Stimulated activated naive CD4-positive, alpha-beta T cell treated with Interleukin-2 at 50 U/mL for 16 hours (primary cell): ENCODE results near the gene ITFG1.

Experiments used
- DNase-seq: peaks from one replicate; lab custom pipeline; 2025; lab: John Stamatoyannopoulos, UW

Gene ITFG1

DNA sequence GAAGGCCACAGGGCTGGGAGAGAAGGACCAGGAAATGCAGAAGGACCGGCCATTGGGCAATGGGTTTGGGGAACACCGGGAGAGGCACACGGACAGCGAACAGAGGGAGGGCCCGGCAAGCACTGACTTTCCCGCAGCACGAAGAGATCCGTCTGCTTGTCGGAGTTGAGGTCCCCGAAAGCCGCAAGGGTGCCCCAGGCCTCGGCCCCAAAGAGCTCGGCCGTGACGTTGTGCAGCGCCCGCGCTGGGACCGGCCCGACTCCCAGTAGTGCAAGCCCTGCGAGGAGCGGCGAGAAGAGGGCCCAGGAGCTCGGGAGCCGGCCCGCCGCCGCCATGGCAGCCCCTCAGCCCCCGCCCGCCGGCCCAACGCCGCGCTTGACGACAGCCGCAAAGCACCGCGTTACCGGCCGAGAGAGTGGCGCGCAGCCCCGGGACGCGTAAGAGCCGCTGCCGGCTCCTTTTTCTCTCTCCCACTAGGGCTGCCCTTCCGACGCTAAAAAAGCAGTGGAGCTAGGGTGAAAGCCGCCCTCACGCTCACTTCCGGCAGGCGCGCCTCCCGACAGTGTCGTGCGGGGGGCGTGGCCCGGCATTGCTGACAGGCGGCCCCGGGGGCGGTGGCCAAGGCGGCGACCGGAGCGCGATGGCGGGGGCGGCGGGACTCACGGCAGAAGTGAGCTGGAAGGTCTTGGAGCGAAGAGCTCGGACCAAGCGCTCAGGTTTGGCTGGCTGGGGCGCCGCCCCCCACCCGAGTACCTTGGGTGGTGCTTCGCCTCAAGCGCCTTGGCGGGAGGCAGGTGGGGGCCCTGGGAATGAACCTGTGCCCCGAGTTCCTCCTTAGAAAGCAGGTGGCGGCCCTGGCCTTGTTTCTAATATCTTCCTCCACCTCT, at the start of gene ITFG1, which contains the start of gene PHKB:
ITFG1 (minus strand) TSS at position 353 of the 887 bp plus-strand sequence; CDS start at position 335, 18 bp downstream.
PHKB (plus strand) TSS at position 621 of the 887 bp plus-strand sequence; CDS start at position 641, 20 bp downstream.
- DNase-seq: peak; percentile 94

DNA sequence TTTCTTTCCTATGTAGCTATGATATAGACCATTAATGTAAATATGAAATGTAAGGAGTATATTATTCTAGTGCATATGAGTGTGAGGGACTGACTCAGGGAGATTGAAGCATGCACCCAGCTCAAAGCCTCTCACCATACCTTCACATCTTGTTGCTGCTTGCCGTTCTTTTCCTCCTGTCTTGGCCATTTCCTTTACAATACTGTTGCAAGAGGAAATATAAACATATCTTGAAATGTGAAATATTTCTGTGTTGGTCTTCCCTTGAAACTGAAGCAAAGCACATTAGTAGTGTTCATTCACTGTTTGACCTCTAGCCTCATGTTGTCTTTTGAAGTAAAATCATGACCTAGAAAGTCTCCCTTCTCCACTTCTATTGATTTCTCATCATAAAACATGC, 46.8 kb upstream of the ITFG1 start:
- DNase-seq: no peak

DNA sequence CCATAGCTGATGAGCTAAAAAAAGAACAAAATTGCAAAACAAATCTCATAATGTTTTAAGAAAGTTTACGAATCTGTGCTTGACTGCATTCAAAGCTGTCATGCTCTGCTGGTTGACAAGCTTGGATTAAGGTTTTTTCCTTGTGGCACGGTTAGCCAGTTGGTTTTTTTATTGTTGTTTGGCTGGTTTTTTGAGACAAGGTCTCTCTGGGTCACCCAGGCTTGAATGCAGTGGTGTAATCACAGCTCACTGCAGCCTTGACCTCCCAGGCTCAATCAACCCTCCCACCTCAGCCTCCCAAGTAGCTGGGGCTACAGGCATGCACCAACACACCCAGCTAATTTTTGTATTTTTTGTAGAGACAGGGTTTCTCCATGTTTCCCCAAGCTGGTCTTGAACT, 45.9 kb upstream of the ITFG1 start:
- no peak for DNase-seq

DNA sequence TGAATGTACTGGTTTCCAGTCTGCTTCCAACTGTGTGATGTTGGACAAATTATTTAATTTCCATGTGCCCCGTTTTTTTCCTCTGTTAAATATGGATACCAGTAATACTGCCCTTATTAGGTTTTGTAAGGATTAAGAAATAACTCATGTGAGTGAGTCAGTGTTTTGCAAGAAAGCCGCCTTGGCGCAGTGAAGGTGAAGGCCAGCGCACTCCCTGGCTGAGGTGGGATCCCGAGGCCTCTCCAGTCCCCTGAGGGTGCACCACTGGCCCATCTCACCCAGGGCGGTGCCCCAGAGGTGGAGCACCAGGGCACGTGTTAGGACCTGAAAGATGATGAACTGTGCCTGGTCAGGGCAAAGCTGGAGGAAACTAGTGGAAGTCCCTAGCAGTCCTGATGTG, 43.7 kb upstream of the ITFG1 start:
- DNase-seq: no peak

DNA sequence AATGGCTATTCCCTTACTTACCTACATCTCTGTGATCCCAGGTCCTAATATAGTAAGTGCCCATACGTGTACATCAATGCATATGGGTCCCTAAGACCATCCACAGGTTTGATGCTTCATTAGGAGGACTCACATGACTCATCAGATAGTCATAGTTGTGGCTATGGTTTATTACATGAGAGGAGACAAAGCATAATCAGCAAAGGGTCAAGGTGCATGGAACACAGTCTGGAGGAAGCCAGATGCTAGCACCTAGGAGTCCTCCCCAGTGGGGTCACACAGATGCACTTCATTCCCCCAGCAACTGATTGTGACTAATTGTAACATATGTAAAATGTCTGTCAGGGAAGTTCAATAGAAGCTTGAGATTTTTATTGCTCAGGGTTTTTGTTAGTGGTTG, 43.1 kb upstream of the ITFG1 start:
- no peak for DNase-seq

DNA sequence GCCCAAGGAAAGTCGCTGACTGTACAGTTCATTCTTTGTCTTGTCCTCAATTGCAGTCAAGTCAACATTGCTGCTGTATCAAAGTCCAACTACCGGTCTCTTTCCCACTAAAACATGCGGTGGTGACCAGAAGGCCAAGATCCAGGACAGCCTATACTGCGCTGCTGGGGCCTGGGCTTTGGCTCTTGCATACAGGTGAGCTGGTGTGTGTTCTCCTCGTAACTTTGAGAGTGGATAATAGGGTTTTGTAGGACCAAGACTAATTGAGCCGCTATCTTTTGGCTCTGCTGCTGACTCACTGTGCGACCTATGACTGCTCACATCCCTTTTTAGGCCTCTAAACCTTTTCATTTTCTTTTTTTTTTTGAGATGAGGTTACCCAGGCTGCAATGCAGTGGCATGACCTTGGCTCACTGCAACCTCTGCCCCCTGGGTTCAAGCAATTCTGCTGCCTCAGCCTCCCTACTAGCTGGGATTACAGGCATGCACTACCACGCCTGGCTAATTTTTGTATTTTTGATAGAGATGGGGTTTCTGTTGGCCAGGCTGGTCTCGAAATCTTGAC, 38.9 kb upstream of the ITFG1 start:
- DNase-seq: no peak

DNA sequence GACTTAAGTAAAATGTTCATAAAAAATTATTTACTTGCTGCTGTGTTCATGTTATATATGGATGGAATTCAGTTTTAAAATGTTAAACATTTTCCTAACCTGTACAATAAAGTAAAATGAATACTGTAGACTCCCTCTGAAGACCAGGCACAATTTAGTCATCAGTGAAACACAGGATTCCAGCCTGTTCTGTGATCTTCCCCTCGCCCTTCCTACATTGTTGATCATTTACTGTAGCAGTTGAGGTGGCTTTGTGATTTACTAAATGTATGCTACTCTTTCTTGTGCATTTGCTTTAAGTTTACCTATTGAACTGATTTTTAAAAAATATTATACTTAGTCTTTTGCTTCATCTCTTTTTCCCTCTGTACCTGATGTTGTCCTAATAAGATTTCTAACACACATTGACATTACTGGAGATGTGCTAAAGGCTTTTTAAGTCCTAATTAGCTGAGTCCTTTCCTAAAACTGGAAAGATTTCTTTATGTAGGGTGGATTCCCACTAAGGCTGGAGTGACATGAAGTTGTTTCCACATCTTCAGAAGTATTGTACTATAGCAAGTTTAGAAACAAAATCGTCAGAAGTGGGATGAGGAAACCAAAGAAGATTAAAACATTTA, 38.3 kb upstream of the ITFG1 start:
- DNase-seq: no peak

DNA sequence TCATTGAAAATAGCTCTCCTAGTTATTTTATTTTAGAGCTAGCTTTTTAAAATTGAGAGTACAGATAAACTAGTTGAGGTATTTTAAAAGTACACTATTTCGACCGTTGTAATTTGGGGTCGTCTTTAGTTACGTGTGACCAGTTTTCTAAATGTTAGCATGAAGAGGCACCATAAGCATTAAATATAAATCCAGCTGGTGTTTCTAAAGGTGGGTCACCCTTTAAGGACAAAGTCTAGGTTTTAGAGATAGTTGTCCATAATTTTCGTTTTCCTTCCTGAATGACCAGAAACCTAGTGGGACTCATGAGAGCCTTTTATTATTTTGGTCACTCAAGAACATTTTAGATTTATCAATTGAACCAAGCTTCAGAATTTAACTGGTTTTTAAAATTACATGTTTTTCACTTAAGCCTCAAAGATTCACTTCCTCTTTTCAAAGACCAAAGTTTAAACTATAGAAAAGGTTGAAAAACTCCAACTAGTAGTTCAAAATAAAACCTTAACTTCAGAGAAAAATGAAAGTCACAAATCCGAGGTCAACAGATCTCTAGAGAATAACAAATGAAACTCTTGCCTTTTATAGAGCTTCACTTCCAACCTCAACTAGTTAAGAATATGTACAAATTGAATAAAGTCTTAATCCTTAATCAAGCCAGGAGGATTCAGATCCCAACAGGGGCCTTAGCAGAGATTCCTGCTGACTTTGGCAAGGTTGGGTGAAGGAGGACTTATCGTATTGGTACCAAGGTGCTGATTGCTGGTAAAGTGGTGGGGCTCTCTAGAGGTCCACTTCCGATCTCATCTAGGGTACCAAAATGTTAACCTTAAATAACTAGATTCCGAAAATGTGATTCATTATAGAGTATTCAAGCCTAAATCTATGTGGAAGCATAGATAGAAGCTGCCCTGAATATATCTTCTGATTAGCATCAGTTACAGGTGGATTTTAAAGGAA, 32.8 kb upstream of the ITFG1 start:
- no peak for DNase-seq

DNA sequence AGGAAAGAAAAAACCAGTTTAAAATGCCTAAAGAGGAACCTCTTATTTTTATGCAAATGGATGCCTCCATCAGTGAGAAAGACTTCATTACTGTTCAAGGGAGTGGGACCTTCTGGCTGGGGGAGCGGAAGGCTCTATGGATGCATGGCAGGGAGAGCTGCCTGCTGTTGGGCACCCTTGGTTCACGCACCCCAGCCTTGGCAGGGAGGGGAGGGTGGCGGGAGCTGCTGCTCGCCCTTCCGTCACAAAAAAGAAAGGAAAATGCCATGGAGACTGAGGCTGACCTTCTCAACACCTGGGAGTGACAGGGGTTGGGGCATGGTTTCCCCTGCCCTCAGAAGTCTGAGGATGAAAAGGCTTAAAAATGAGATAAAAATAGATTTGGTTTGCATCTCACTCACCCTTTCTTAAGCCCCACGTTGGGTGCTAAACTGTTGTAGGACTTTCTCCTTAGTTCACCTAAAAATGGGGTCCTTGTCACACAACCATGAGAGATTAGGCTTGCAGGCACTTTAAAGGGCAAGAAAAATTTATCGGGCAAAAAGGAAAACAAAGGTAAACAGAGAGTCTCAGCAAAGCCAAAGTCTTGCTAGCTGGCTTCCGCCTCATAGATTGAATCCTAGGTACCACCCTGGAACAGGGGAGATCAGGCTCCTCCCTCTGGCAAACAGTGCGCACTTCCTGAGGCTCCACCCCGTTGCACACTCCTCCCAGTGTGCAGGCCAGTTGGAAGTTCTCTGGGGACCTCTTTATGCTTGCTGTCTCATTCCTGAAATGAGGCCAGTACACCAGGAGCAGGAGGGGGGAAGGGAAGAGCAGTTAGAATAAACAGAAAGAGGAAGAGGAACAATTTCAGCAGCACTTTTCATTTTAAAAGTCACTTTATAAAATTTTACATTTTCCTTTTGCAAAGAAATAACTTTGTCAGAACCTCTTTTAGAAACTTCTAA, 31.8 kb upstream of the ITFG1 start:
- DNase-seq: no peak

DNA sequence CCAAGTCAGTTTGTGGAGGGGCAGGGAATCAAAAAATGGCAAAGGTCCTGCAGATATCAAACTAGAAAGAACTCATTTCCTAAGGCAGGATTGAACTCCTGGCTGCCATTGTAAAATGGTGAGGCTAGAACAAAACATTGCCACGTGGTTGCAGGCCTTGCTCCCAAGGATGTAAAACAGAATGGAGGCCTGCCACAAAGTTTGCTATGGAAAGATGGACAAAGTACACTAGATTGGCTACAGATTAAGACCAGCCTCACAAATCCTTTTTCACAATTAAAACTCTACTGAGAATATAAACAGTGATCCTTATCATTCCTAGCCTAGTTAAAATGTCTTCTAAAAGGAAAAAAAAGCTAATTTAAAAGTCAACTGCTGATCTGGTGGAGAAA, 31.2 kb upstream of the ITFG1 start:
- no peak for DNase-seq

DNA sequence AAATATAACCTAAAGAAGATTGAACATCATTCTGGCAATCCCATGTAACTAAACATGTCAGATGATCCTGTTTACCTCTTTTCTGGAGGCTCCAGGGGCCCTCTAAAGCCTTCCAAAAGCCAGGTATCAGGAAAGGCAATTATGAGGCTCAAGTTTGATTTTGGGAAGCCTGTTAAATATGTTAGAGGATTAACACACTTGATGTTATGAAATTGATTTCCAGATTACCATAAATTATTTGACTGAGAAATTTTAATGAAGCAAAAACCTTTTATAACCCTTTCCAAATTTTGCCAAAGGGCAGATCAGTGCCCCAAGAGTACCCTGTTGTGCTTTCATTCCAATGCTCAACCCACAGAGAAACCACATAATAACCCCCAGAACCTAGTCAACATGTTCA, 29.6 kb upstream of the ITFG1 start:
- DNase-seq: no peak

DNA sequence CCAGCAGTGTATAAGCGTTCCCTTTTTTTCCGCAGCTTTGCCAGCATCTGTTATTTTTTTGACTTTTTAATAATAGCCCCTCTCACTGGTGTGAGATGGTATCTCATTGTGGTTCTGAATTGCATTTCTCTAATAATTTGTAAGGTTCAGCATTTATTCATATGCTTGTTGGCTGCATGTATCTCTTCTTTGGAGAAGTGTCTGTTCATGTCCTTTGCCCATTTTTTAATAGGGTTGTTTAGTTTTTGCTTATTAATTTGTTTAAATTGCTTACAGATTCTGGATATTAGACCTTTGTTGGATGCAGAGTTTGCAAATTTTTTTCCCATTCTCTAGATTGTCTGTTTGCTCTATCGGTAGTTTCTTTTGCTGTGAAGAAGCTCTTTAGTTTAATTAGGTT, 27.2 kb upstream of the ITFG1 start:
- DNase-seq: no peak

DNA sequence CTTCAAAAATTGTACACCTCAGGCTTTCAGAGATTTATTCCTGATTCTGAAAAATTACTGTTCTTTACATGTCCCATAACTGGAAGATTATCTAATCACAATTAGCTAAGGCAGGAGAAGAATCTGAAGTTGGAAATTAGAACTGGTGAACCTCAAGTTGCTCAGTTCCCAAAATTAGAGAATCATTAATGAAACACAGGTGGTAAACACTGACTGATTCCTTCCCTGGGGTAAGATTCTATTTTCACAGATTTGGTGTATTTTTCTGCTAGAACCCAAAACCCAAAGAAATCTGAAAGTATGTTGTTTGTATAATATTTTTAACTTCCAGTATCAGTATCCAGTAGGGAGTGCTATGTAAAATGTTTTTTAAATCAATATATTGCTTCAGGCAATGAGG, 26.0 kb upstream of the ITFG1 start:
- DNase-seq: no peak

DNA sequence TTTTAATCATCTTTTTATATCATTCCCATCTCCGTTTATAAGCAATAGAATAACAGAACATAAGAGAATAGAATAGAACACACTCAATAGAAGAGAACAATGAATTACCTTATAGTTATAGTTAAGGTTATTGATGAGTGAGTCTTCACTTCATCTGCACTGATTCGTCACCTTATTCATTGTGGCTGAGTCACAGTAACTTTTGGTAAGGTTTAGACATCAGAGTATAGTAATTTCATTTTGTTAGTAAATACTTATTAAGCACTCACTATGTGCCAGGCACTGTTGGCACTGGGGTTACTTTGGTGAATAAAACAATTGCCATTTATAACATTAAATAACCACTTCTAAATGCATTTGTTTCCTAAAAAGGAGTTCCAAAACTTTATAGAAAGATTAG, 22.8 kb upstream of the ITFG1 start:
- no peak for DNase-seq

DNA sequence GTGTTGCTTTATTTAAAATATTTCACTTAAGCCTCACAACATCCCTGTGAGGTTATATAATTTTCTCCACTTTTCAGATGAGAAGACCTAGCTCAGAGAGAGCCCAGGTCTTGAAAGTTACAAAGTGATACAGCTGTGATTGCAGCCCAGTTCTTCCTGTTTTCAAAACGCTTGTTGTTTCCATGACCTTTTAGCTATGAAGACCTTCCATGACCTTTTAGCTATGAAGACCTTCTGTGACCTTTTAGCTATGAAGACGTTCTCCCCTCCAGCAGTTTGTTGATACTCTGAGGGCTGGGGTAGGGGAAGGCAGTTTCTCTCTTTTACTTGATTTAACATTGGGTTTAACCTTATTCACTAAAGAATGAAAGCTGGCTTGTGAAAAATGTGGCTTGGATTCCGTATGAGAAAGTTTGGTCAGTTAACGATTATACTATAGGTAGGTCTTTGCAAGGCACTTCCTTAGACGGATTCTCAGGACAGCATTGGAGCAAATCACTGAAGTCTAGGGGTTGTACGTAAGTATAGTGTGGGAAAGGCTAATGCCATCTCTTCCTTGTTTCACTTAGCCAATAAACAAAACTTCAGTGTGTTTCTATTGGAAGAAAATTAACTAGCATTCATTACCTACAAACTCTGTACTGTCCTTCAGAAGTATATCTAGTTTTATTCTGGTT, 21.0 kb upstream of the ITFG1 start:
- no peak for DNase-seq

DNA sequence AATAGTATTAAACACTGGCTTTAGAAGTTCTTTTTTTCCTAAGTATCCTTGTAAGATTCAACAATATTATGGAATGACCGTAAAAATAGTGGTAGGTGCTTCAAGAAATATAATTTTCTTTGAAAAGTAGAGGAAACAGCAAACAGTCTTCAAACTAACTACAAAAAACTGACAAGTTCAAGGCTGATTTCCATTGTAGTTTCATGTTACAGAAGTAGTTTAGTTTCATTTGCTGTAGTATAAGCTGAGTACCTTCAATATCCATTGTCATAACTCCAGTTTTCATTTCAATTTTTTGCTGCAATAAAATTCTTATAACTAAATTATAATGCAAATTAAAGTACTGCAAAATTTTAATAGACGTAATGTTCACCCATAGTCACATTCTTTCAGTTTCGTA, 19.5 kb upstream of the ITFG1 start:
- no peak for DNase-seq

DNA sequence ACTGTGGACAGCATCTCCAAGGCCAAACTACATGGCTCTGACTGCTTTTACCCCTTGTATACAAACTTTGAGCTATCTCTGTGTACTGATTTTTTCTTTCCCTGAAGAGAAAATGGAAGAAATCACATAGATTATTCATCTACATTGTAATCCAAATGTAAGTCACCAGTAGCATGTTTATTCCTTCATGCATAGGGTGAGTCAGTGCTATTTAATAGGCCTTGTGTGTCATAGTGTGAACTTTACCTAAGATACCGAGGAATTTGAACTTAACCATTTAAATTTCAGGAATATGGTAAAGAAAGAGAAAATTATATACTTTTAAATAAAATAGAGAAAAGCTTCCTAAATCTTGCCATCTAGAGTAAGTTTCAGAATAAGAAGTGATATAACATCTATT, 16.8 kb upstream of the ITFG1 start:
- no peak for DNase-seq

DNA sequence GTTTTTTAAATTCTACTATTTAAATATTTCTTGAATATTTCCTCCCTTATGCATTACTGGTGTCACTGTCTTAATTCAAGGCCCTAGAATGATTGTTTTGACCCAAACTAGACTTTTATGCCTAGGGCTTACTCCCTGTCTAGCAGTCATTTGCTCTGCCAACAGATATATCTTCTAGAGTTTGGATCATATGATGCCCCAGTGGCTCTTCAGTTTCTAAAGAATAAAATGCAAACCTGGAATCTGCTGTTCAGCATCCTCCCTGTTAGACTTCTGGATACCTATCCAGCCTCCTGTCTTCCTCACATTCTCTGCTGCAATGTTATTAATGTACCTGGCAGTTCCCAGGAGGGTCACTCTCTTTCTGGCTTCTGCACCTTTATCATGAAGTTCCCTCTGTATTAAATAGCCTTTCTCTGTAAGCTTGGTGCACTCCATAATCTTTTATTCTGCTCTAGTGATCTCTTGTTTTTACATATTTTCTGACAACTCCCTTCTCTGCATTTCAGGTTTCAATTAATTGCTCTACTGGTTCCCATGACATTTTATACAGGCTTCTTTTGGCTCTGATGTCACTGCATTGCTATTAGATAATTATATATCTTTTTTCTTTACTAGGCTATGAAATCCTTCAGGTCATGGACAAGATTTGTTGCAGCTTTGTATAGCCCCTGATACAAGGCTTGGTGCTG, 15.9 kb upstream of the ITFG1 start:
- no peak for DNase-seq

DNA sequence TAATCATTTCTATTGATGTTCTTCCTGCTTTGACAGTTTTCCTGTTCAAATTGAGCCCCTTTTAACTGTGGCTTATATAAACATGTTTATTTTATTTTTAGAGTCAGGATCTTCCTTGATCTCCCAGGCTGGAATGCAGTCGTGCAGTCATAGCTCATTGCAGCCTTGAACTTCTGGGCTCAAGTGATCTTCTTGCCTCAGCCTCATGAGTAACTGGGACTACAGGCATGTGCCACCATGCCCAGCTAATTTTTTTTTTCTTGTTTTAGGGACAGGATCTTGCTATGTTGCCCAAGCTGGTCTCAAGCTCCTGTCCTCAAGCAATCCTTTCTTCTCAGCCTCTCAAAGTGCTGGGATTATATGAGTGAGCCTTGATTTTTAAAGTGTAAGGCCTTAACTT, 14.9 kb upstream of the ITFG1 start:
- no peak for DNase-seq

DNA sequence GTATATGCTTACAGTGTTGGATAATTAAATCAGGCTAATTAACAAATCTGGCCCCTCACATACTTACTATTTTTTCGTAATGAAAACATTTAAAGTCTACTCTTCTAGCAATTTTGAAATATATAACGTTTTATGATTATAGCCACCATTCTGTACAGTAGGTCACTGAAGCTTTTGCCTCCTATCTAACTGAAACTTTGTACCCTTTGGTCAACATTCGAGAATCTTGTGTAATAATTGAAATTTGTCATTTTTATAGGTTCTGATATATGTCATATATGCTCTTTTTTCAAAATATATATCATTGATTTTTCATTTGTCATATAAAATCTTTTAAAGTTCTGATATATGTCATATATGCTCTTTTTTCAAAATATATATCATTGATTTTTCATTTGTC, 12.9 kb upstream of the ITFG1 start:
- no peak for DNase-seq
